Lower leg skin (tissue), 3 donors: ENCODE results near the gene CALML3.

Experiments used
- CTCF ChIP-seq, 3 donors: fragments of 450-650 bp; IDR thresholded peaks; one replicate each; pipeline ENCODE4 v1.5.1; 2016; ENCODE audit warnings: antibody characterized with exemption in 3 of 3, mild to moderate bottlenecking in 3 of 3, moderate library complexity in 2 of 3
- POLR2A ChIP-seq, 2 donors: fragments of 450-650 bp; IDR thresholded peaks; one replicate each; pipeline ENCODE4 v1.6.1; 2016 to 2017; ENCODE audit warnings: antibody characterized with exemption in 2 of 2, mild to moderate bottlenecking in 1 of 2, moderate library complexity in 1 of 2

GRCh38 chr10:5563321-5563961, 38.7 kb downstream of the CALML3 start:
- TF ChIP-seq POLR2A (IDR thresholded peaks at IDR 0.05) (no peak), CTCF (IDR thresholded peaks at IDR 0.05) (no peak)
